Amniotic epithelial cell (primary cell): Measurements from ENCODE around the gene RXRA.
"Not testable (repeated sequence)": the region's sequence is repeated elsewhere in the genome, so short reads cannot be mapped to it uniquely, and the experiment has no call there.

Source experiments
- DNase-seq: peaks from one replicate; pipeline ENCODE4 v3.0.0-alpha.2; 2010; ENCODE audit warnings: low read depth

RXRA gene

GRCh38 chr9:134308639-134309220 is 17.5 kb upstream of the RXRA start:
- not testable (repeated sequence) for DNase-seq

GRCh38 chr9:134313470-134313869 is 12.8 kb upstream of the RXRA start:
- DNase-seq, result no peak

- no peak for DNase-seq
Measured at GRCh38 chr9:134314039-134314949, 12.0 kb upstream of the RXRA start.

GRCh38 chr9:134314950-134315715 is 11.1 kb upstream of the RXRA start:
- DNase-seq, result no peak

GRCh38 chr9:134315716-134316448 is 10.4 kb upstream of the RXRA start:
- no peak for DNase-seq

GRCh38 chr9:134316449-134317160 is 9.7 kb upstream of the RXRA start:
- DNase-seq, result peak; percentile 25

- no peak for DNase-seq
Measured at GRCh38 chr9:134317400-134317789, 8.9 kb upstream of the RXRA start.

GRCh38 chr9:134317790-134318414 is 8.4 kb upstream of the RXRA start:
- peak; percentile 49 for DNase-seq

- no peak for DNase-seq
Measured at GRCh38 chr9:134318481-134318891, 7.8 kb upstream of the RXRA start.

- DNase-seq, result no peak
Measured at GRCh38 chr9:134318941-134319305, 7.3 kb upstream of the RXRA start.

- no peak for DNase-seq
Measured at GRCh38 chr9:134319306-134320125, 6.7 kb upstream of the RXRA start.

- DNase-seq, result peak; percentile 29
Measured at GRCh38 chr9:134320126-134320867, 6.0 kb upstream of the RXRA start.

GRCh38 chr9:134320868-134321471 is 5.3 kb upstream of the RXRA start:
- peak; percentile 67 for DNase-seq

- DNase-seq, result no peak
Measured at GRCh38 chr9:134321531-134321930, 4.7 kb upstream of the RXRA start.

GRCh38 chr9:134321946-134322741 is 4.1 kb upstream of the RXRA start:
- DNase-seq, result no peak

GRCh38 chr9:134322781-134323241 is 3.4 kb upstream of the RXRA start:
- no peak for DNase-seq

GRCh38 chr9:134323741-134324358 is 2.4 kb upstream of the RXRA start:
- DNase-seq, result peak; percentile 69
